Neural progenitor cell (in vitro differentiated cells): ENCODE measurements around the gene CCDC15. TPM values are rescaled to one million over a fixed set of nuclear protein-coding genes. Genes with fewer than 3 reads are reported as not detected.
"Not testable (repeated sequence)": the region's sequence is repeated elsewhere in the genome, so short reads cannot be mapped to it uniquely, and the experiment has no call there.

Experiments used
- DNase-seq: peaks from one replicate; pipeline ENCODE4 v3.0.0-alpha.2; 2016; ENCODE audit warnings: low spot score
- H2AFZ ChIP-seq: fragments of 200-600 bp; sonication (generic); replicated peaks from 2 replicates; pipeline ENCODE4 v1.6.1; 2016; ENCODE audit warnings: antibody characterized with exemption
- H3F3A ChIP-seq: fragments of 200-600 bp; sonication (generic); 2 replicates; pipeline ENCODE4 v1.6.1; 2016; ENCODE audit warnings: antibody characterized with exemption, low read depth
- H3K27ac ChIP-seq: fragments of 200-600 bp; sonication (generic); 2 replicates; pipeline ENCODE4 v1.5.1; 2016; ENCODE audit warnings: mild to moderate bottlenecking
- H3K27me3 ChIP-seq: fragments of 200-600 bp; sonication (generic); 2 replicates; pipeline ENCODE4 v1.6.1; 2016; ENCODE audit warnings: mild to moderate bottlenecking, moderate library complexity
- H3K36me3 ChIP-seq: fragments of 200-600 bp; sonication (generic); 2 replicates; pipeline ENCODE4 v1.5.1; 2016
- H3K4me1 ChIP-seq: fragments of 200-600 bp; sonication (generic); 2 replicates; pipeline ENCODE4 v1.6.1; 2016; ENCODE audit warnings: mixed run types
- H3K4me2 ChIP-seq: fragments of 200-600 bp; sonication (generic); 2 replicates; pipeline ENCODE4 v1.6.1; 2016
- H3K4me3 ChIP-seq: fragments of 200-600 bp; sonication (generic); 2 replicates; pipeline ENCODE4 v1.5.1; 2016
- H3K79me2 ChIP-seq: fragments of 200-600 bp; sonication (generic); 2 replicates; pipeline ENCODE4 v1.6.1; 2016; ENCODE audit warnings: low read depth
- H3K9ac ChIP-seq: fragments of 200-600 bp; sonication (generic); 2 replicates; pipeline ENCODE4 v1.6.1; 2016
- H3K9me3 ChIP-seq: fragments of 200-600 bp; sonication (generic); 2 replicates; pipeline ENCODE4 v1.5.1; 2016; ENCODE audit warnings: low read depth
- H4K20me1 ChIP-seq: fragments of 200-600 bp; sonication (generic); 2 replicates; pipeline ENCODE4 v1.6.1; 2016; ENCODE audit warnings: low read depth
- H3K27ac Mint-ChIP-seq: 3 replicates; pipeline ENCODE4 v1.8.0; 2021; ENCODE audit warnings: mixed read lengths
- H3K27me3 Mint-ChIP-seq: 2 replicates; pipeline ENCODE4 v1.8.0; 2022; ENCODE audit warnings: low read depth, mild to moderate bottlenecking, inconsistent platforms, moderate library complexity, mixed read lengths; ENCODE audit not compliant: insufficient read depth
- H3K36me3 Mint-ChIP-seq: 3 replicates; pipeline ENCODE4 v1.8.0; 2021; ENCODE audit warnings: mixed read lengths
- H3K4me1 Mint-ChIP-seq: 3 replicates; pipeline ENCODE4 v1.8.0; 2021; ENCODE audit warnings: mixed read lengths
- H3K4me3 Mint-ChIP-seq: 3 replicates; pipeline ENCODE4 v1.8.0; 2021; ENCODE audit warnings: mild to moderate bottlenecking, moderate library complexity, mixed read lengths
- H3K9me3 Mint-ChIP-seq: 3 replicates; pipeline ENCODE4 v1.8.0; 2020; ENCODE audit warnings: mixed read lengths
- CTCF ChIP-seq: fragments of 200-600 bp; sonication (generic); IDR thresholded peaks from 2 replicates; pipeline ENCODE4 v1.5.1; 2017; ENCODE audit warnings: antibody characterized with exemption, mild to moderate bottlenecking
- EZH2 ChIP-seq: fragments of 200-600 bp; sonication (generic); IDR thresholded peaks from 2 replicates; pipeline ENCODE4 v1.6.1; 2017; ENCODE audit warnings: antibody characterized with exemption, mild to moderate bottlenecking, moderate library complexity
- EZH2phosphoT487 ChIP-seq: fragments of 200-600 bp; sonication (generic); IDR thresholded peaks from 2 replicates; pipeline ENCODE4 v1.6.1; 2017; ENCODE audit warnings: antibody characterized with exemption
- total RNA-seq: library from RNA; depleted of rRNA; stranded (reverse); fragments of >200 nt; gene quantifications from 2 replicates; pipeline ENCODE4 v1.2.3, GENCODE V29; 2015; ENCODE audit warnings: low replicate concordance

The CCDC15 gene
- total RNA-seq, 1 donor from 2014 or later: 11.2 TPM

- Mint-ChIP-seq H3K4me1 (no peaks in the 10 kb centered on the region), H3K9me3 (no peaks in the 10 kb centered on the region), H3K4me3 (no peak overlapping the region), H3K36me3 (no peaks in the 10 kb centered on the region), H3K27ac (no peak overlapping the region), H3K27me3 (no peaks in the 10 kb centered on the region)
- no peaks in the 10 kb centered on the region for H3K79me2 ChIP-seq
- no peak overlapping the region for H3K4me3 ChIP-seq
- H3K4me1 ChIP-seq: peaks cover 3% of the 10 kb centered on the region
- H3K9ac ChIP-seq: no peak overlapping the region
- no peaks in the 10 kb centered on the region for H3K36me3 ChIP-seq
- H2AFZ ChIP-seq: no peak overlapping the region
- H3K4me2 ChIP-seq: no peak overlapping the region
- no peaks in the 10 kb centered on the region for H3K27me3 ChIP-seq
- no peak overlapping the region for H3K27ac ChIP-seq
- TF ChIP-seq EZH2 (no peak), CTCF (no peak), EZH2phosphoT487 (no peak)
- H3F3A ChIP-seq: no peaks in the 10 kb centered on the region
- H3K9me3 ChIP-seq: no peaks in the 10 kb centered on the region
- DNase-seq: no peak
- no peaks in the 10 kb centered on the region for H4K20me1 ChIP-seq
Observed at GRCh38 chr11:125052047-125052446, 98.0 kb downstream of the CCDC15 start.

GRCh38 chr11:125053167-125053566, 99.2 kb downstream of the CCDC15 start:
- Histone ChIP-seq H3F3A (no peaks in the 10 kb centered on the region), H4K20me1 (no peaks in the 10 kb centered on the region), H3K9ac (no peak overlapping the region), H3K79me2 (no peaks in the 10 kb centered on the region), H3K27ac (no peak overlapping the region), H2AFZ (no peak overlapping the region), H3K4me2 (no peak overlapping the region), H3K4me1 (peaks cover 3% of the 10 kb centered on the region), H3K9me3 (no peaks in the 10 kb centered on the region), H3K4me3 (no peak overlapping the region), H3K27me3 (no peaks in the 10 kb centered on the region), H3K36me3 (no peaks in the 10 kb centered on the region)
- no peaks in the 10 kb centered on the region for H3K27me3 Mint-ChIP-seq
- H3K4me3 Mint-ChIP-seq: no peak overlapping the region
- DNase-seq: no peak
- TF ChIP-seq EZH2phosphoT487 (no peak), CTCF (no peak), EZH2 (no peak)
- no peaks in the 10 kb centered on the region for H3K36me3 Mint-ChIP-seq
- no peaks in the 10 kb centered on the region for H3K4me1 Mint-ChIP-seq
- no peaks in the 10 kb centered on the region for H3K9me3 Mint-ChIP-seq
- no peak overlapping the region for H3K27ac Mint-ChIP-seq

- Histone ChIP-seq H3K36me3 (no peaks in the 10 kb centered on the region), H3K27ac (no peak overlapping the region), H3K4me2 (no peak overlapping the region), H4K20me1 (no peaks in the 10 kb centered on the region), H3K79me2 (no peaks in the 10 kb centered on the region), H3K27me3 (peaks cover 3% of the 10 kb centered on the region), H3K4me3 (no peak overlapping the region), H3K9ac (no peak overlapping the region), H3F3A (no peaks in the 10 kb centered on the region), H3K9me3 (no peaks in the 10 kb centered on the region), H3K4me1 (peaks cover 3% of the 10 kb centered on the region), H2AFZ (no peak overlapping the region)
- H3K27me3 Mint-ChIP-seq: no peaks in the 10 kb centered on the region
- H3K27ac Mint-ChIP-seq: no peak overlapping the region
- H3K36me3 Mint-ChIP-seq: no peaks in the 10 kb centered on the region
- no peaks in the 10 kb centered on the region for H3K9me3 Mint-ChIP-seq
- H3K4me3 Mint-ChIP-seq: no peak overlapping the region
- no peaks in the 10 kb centered on the region for H3K4me1 Mint-ChIP-seq
- DNase-seq: no peak
- TF ChIP-seq CTCF (no peak), EZH2phosphoT487 (no peak), EZH2 (no peak)
Observed at GRCh38 chr11:125055107-125055715, 101.2 kb downstream of the CCDC15 start.

- H3K27me3 ChIP-seq: peaks cover 11% of the 10 kb centered on the region
- H3K36me3 Mint-ChIP-seq, H3K36me3 ChIP-seq, H2AFZ ChIP-seq, H3K9me3 Mint-ChIP-seq, H3K27ac Mint-ChIP-seq, H3K27ac ChIP-seq, H3K9me3 ChIP-seq, H3K79me2 ChIP-seq, H3K4me2 ChIP-seq, H3K9ac ChIP-seq, H3K27me3 Mint-ChIP-seq, H3F3A ChIP-seq, H3K4me3 Mint-ChIP-seq, H3K4me3 ChIP-seq, DNase-seq, H4K20me1 ChIP-seq, H3K4me1 ChIP-seq, H3K4me1 Mint-ChIP-seq: not testable (repeated sequence)
Observed at GRCh38 chr11:125056111-125056510, 102.1 kb downstream of the CCDC15 start.
